ENCODE data around the gene PTPRG. TPM values are rescaled to one million over a fixed set of nuclear protein-coding genes. Genes with fewer than 3 reads are reported as not detected.
"Not testable (repeated sequence)": the region's sequence is repeated elsewhere in the genome, so short reads cannot be mapped to it uniquely, and the experiment has no call there.

Gene PTPRG
- total and polyA plus RNA-seq, 12 donors: 6.3 to 119 (median 72.2) TPM

DNA sequence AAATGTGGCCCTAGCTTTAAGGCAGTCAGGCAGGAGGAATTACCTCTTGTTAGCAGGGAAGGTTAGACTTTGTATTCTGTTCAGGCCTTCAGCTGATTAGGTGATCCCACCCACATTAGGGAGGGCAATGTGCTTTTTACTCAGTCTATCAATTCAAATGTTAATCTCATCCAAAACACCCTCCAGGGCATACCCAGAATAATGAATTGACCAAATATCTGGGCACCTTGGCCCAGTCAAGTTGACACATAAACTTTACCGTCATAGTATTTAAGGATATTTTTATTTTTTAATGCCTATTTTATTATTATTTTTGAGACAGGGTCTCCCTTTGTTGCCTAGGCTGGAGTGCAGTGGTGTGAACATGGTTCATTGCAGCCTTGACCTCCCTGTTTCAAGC is 146.1 kb downstream of the PTPRG start:
- no peak overlapping the region for H3K27ac ChIP-seq
- no peaks in the 10 kb centered on the region for H3K4me1 ChIP-seq (replicated peaks in 1 of 2)
- WGBS, 4 donors: 97 to 100% (median 100%) methylated on average over 1 of the region's 1 CpG
- no peak overlapping the region for H3K4me3 ChIP-seq
- H3K27me3 ChIP-seq: no peaks in the 10 kb centered on the region
- intact Hi-C loops (cut with DNase I): no loop called here
- no peaks in the 10 kb centered on the region for H3K9me3 ChIP-seq (replicated peaks in 1 of 3)
- no peak for TF ChIP-seq POLR2A (IDR thresholded peaks at IDR 0.05)
- TF ChIP-seq, protein P1, sequence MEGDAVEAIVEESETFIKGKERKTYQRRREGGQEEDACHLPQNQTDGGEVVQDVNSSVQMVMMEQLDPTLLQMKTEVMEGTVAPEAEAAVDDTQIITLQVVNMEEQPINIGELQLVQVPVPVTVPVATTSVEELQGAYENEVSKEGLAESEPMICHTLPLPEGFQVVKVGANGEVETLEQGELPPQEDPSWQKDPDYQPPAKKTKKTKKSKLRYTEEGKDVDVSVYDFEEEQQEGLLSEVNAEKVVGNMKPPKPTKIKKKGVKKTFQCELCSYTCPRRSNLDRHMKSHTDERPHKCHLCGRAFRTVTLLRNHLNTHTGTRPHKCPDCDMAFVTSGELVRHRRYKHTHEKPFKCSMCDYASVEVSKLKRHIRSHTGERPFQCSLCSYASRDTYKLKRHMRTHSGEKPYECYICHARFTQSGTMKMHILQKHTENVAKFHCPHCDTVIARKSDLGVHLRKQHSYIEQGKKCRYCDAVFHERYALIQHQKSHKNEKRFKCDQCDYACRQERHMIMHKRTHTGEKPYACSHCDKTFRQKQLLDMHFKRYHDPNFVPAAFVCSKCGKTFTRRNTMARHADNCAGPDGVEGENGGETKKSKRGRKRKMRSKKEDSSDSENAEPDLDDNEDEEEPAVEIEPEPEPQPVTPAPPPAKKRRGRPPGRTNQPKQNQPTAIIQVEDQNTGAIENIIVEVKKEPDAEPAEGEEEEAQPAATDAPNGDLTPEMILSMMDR (IDR thresholded peaks at IDR 0.05): no peak
- DNase-seq: no peak
- no peaks in the 10 kb centered on the region for H3K36me3 ChIP-seq (replicated peaks in 1 of 2)

DNA sequence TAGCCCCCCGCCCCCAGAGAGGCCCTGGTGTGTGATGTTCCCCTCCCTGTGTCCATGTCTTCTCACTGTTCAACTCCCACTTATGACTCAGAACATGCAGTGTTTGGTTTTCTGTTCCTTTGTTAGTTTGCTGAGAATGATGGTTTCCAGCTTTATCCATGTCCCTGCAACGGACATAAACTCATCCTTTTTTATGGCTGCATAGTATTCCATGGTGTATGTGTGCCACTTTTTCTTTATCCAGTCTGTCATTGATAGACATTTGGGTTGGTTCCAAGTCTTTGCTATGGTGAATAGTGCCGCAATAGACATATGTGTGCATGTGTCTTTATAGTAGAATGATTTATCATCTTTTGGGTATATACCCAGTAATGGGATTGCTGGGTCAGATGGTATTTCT is 149.5 kb downstream of the PTPRG start:
- H3K4me1 ChIP-seq (replicated peaks in 1 of 2); H3K4me3 ChIP-seq; H3K27ac ChIP-seq; H3K9me3 ChIP-seq (replicated peaks in 1 of 3); H3K36me3 ChIP-seq (replicated peaks in 1 of 2); DNase-seq; H3K27me3 ChIP-seq; intact Hi-C loops (cut with DNase I): not testable (repeated sequence)
- WGBS, 4 donors: 83 to 95% (median 90%) methylated on average over 3 of the region's 3 CpGs

DNA sequence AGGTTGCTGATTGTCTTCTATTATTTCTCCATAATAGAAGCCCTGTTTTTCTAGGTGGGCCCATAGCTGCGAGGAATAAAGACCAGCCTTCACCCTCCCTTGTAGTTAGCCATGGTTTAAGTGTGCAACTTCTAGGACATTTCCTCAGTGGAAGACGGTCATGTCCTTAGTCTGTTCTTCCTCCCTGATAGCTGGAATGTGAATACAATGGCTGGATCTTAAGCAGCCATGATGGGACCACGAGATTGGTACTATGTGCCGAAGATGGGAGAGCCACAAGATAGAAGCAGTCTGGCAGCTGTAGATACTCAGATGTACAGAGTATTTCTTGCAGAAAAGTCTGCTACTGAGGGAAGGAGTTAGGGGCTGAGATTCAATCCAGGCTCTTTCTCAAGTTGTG is 152.9 kb downstream of the PTPRG start:
- TF ChIP-seq, protein P1 (IDR thresholded peaks at IDR 0.05): no peak
- TF ChIP-seq POLR2A (IDR thresholded peaks at IDR 0.05): no peak
- DNase-seq: no peak
- Histone ChIP-seq H3K36me3 (replicated peaks in 1 of 2) (no peaks in the 10 kb centered on the region), H3K9me3 (replicated peaks in 1 of 3) (no peaks in the 10 kb centered on the region), H3K27me3 (no peaks in the 10 kb centered on the region), H3K4me1 (replicated peaks in 1 of 2) (peaks cover 0 to 7% of the 10 kb centered on the region in 2 donors), H3K27ac (no peak overlapping the region), H3K4me3 (no peak overlapping the region)
- intact Hi-C loops (cut with DNase I): no loop called here
- WGBS, 4 donors: 80 to 98% (median 93%) methylated on average over 4 of the region's 4 CpGs

DNA sequence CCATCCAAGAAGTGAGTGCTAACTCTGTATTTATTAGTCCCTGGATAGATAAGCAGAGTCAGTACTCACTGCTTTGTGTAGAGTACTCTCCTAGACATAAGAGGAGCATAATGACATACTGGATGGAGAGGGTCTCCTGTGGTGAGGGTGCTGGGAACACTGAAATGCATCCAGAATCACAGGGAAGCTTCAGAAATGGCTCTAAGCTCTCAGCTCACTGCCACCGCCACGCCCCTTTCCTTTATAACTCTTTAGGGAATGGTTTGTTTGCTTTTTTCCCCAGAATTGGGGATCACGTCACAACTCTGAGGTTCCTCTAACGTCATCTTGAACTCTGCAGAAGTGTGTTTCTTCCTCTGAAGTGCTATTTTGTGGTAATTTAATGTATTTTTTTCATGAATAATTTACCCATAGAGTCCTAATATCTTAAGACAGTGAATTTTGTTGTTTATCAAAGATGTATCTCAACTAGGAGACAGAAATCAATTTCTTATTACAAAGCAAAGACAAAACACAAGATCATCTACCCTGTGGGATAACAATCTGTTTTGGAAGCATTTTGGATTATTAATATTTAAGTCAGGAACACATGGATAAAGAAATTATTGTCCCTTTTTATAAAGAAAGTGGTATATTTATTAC is 154.6 kb downstream of the PTPRG start:
- no peaks in the 10 kb centered on the region for H3K9me3 ChIP-seq (replicated peaks in 1 of 3)
- no peaks in the 10 kb centered on the region for H3K27me3 ChIP-seq
- WGBS, 4 donors: 91 to 94% (median 94%) methylated on average over 4 of the region's 4 CpGs
- intact Hi-C loops (cut with DNase I): no loop called here
- no peaks in the 10 kb centered on the region for H3K36me3 ChIP-seq (replicated peaks in 1 of 2)
- no peak for DNase-seq
- no peak overlapping the region for H3K27ac ChIP-seq
- H3K4me3 ChIP-seq: no peak overlapping the region
- peaks cover 0 to 7% of the 10 kb centered on the region in 2 donors for H3K4me1 ChIP-seq (replicated peaks in 1 of 2)
- no peak for TF ChIP-seq POLR2A (IDR thresholded peaks at IDR 0.05)
- TF ChIP-seq, protein P1 (IDR thresholded peaks at IDR 0.05): no peak

DNA sequence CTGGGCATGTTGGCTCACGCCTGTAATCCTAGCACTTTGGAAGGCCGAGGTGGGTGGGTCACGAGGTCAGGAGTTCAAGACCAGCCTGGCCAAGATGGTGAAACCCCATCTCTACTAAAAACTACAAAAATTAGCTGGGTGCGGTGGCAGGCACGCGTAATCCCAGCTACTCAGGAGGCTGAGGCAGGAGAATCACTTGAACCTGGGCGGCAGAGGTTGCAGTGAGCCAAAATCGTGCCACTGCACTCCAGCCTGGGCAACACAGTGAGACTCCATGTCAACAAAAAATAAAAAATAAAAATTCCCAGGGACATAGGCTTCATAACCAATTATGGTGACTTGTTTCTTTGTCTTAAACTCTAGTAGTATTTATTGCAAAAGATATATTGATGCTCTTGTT is 155.3 kb downstream of the PTPRG start:
- H3K36me3 ChIP-seq (replicated peaks in 1 of 2); H3K4me1 ChIP-seq (replicated peaks in 1 of 2); H3K4me3 ChIP-seq; H3K27me3 ChIP-seq; H3K27ac ChIP-seq; H3K9me3 ChIP-seq (replicated peaks in 1 of 3); intact Hi-C loops (cut with DNase I); DNase-seq: not testable (repeated sequence)
- WGBS, 4 donors: 81 to 92% (median 90%) methylated on average over 8 of the region's 8 CpGs

All from adrenal gland (tissue), 12 donors.